GM12872 (cell line): ENCODE measurements around the gene NDUFB10.

Experiments
- CTCF ChIP-seq: IDR thresholded peaks from 3 replicates; pipeline ENCODE4 v1.5.1; 2011; ENCODE audit warnings: low read depth, mild to moderate bottlenecking, low read length, moderate library complexity; ENCODE audit not compliant: insufficient read depth

NDUFB10 gene

GRCh38 chr16:1959269-1960039 is at the start of gene NDUFB10:
TSS of gene NDUFB10 (plus strand) at chr16:1959538. CDS start at chr16:1959625, 87 bp downstream.
- TF ChIP-seq CTCF: peak; percentile 73; the same call in 2 of the 3 replicates

GRCh38 chr16:1909561-1910231 is 49.6 kb upstream of the NDUFB10 start:
- TF ChIP-seq CTCF: no peak

GRCh38 chr16:1911467-1912214 is 47.7 kb upstream of the NDUFB10 start:
- no peak for TF ChIP-seq CTCF

GRCh38 chr16:1912215-1912543 is 47.2 kb upstream of the NDUFB10 start:
- TF ChIP-seq CTCF: no peak

- no peak for TF ChIP-seq CTCF
These were observed 45.8 kb upstream of the NDUFB10 start for GRCh38 chr16:1913327-1914083.

DNA sequence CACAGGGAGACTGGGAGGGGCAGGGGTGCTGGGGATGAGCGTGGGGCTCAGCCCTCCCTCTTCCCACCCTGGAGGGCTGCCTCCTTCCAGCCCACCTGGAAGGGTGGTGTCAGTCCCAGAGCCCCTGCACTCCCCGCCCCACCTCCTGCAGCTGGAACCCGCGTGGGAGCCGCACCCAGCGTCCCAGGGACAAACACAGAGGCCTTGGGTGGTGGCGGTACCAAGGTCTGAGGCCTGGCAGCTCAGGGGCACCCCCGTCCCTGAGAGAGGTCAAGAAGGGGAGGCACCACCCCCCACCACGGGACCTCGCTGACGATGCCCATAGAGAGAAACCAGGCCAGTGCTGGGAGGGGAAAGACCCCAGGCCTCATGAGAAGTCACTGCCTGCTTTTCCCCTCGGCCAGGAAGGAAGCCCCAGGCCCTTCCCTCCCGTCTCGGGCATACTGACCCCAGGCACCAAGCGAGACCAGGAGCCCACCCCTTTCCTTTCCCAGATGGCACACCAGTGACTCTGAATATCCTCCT is 45.2 kb upstream of the NDUFB10 start:
- no peak for TF ChIP-seq CTCF

- no peak for TF ChIP-seq CTCF
These were observed 44.4 kb upstream of the NDUFB10 start for GRCh38 chr16:1914988-1915387.
